ENCODE data around the gene POLR1H.

The POLR1H gene

DNA sequence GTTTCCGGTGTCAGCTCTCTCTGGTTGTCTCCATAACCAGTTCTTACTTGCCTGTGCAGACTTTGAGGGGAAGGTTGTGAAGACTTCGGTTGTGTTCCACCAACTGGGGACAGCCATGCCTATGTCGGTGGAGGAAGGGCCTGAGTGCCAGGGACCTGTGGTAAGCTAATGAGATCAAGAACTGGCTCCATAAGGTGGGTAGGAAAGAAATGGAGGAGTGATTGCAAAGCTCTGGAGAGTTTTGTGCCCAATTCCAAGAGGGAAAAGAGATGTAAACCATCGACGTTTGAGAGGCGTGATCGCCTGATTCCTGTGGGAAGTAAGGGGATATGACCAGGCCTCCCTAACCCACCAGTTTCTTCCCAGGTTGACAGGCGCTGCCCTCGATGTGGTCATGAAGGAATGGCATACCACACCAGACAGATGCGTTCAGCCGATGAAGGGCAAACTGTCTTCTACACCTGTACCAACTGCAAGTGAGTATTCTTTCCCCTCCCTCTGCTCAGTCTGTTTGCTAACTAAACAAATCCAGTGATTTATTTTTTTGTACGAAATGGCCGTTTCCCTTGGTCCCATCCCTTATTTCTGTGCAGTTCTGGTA, 893 bp downstream of the POLR1H start:
- no peak for FAIRE-seq
- no peak for DNase-seq (ENCODE audit: insufficient read length, low spot score)

DNA sequence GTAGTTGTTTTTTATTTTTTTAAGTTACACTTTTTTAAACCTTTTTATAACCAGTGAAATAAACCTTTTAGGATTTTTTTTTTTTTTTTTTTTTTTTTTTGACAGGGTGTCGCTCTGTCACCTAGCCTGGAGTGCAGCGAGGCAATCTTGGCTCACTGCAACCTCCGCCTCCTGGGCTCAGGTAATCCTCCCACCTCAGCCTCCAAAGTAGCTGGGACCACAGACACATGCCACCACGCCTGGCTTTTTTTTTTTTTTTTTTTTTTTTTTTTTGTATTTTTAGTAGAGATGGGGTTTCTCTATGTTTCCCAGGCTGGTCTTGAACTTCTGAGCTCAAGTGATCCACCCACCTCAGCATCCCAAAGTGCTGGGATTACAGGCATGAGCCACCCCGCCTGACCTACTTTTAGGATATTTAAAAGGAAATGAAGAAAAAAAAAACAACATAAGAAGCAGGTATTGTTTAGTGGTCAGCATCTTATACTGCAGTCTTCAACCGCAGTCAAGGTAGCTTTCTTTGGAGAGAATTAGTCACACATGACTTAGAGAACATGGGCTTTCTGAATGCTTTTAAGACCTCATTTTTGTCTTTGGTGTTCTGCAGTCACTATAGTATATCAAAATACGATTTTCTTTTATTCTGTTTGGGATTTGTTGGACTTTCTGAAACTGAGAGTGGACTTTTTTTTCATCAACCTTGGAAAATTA, 1.6 kb downstream of the POLR1H start:
- no peak for DNase-seq (ENCODE audit: insufficient read length, low spot score)
- no peak for FAIRE-seq

DNA sequence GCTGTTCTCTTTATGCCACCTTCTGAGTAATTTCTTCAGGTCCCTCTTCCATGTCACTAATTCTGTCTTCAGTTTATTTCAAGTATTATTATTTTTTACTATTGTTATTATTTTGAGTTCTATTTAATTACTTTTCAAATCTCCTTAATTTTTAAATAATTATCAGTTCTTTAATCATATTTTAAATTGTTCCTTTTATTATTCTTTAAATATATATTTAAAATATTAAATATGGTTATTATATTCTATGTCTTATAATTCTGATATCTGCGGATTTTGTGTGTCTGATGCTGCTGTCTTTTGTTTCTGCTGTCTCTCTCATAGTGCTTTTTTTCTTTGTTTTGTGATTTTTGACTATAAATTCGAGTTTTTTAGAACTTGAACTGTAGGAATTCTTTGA, 2.2 kb downstream of the POLR1H start:
- FAIRE-seq, result no peak
- DNase-seq (ENCODE audit: insufficient read length, low spot score), result no peak

- DNase-seq (ENCODE audit: insufficient read length, low spot score), result no peak
- FAIRE-seq, result no peak
Measured at GRCh38 chr6:30066082-30066481, 5.0 kb downstream of the POLR1H start.

GRCh38 chr6:30066577-30067459, 5.8 kb downstream of the POLR1H start, which contains the start of gene PPP1R11:
Gene PPP1R11, plus strand, starts transcription at chr6:30067198. Its CDS starts 213 bp downstream, at chr6:30067411.
- DNase-seq (ENCODE audit: insufficient read length, low spot score) (peak; percentile 96), FAIRE-seq (peak; percentile 95)

DNA sequence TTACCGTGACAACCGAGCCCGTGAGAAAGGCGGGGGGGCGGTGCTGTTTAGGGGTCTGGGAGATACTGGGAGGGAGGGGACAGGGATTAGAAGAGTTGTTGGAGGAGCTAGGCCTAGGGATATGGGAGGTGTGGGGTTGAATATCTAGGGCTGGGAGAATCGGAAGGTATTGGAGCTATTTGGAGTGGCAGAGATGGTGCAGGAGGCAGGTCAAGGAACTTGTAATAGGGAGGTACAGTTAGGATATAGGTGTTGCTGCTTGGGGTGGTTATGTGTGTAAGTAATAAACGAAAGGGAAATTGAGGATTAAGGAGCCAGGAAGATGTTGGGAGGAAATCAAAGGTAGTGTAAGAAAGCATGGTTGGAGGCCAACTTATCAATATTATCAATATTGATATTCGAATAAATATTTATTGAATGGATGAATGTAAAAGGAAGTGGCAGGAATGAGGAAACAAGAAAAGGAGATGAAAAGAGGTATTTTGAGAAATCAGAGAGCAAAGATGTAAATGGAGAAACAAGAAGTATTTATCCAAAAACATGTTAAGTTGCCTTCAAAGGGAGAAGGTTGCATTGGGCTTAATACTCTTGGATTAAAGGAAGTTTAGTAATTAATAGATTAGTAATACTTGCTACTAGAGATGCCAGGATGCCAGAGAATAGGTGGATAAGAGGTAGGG, 6.5 kb downstream of the POLR1H start:
- no peak for FAIRE-seq
- DNase-seq (ENCODE audit: insufficient read length, low spot score), result no peak

GRCh38 chr6:30071081-30071818, 10.2 kb downstream of the POLR1H start:
- no peak for FAIRE-seq
- no peak for DNase-seq (ENCODE audit: insufficient read length, low spot score)

DNA sequence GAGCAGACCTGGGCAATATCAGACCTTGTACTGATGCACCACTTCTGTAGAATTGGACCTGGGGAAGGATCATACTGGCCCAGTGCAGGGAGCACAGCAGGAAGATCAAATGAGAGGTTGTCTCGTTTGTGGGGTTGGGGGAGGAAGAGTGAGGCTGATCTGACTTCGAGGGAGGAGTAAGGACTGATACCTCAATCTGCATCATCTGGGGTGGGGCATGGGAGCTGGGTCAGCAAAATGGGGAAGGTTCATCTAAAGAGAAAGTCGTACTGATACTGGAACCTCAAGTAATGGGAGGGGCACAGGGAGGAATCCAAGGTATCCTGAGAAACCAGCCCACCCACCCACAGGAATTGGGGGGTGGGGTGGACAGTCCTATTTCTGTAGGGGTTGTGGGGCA, 10.8 kb downstream of the POLR1H start:
- DNase-seq (ENCODE audit: insufficient read length, low spot score), result no peak
- no peak for FAIRE-seq

DNA sequence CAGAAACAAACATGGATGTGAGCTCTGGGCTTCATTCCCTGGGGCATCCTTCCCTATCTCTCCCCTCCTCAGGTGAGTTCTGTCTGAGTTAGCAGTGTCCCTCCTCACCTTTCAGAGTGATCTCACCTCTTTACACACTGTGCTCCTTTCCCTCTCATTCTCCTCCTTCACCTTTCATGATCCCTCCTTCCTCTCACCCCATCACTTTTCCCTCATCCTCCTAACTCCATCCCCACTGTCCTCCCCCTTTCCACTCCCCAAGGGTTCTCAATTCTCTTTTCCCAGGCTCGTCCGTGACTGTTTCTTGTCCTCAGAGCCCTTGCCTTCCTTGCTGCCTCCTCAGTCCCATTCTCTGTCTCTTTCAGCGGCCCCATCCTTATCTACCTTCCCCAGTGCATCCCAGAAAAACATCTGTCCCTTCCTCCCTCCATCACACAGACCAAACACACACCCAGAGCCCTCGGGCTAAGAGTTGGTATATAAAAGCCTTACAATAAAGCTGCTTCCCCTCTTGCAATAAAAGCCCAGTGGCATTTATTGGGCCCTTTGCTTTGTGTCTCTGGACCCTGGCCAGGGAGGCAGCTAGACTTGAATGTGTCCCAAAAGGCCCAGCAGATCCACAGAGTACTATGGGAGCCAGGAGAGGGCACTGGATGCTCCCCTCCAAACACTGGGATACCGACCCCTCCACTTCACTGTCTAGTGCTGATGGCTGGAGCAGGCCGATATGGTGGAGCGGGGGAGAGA, 12.6 kb downstream of the POLR1H start:
- no peak for FAIRE-seq
- no peak for DNase-seq (ENCODE audit: insufficient read length, low spot score)

DNA sequence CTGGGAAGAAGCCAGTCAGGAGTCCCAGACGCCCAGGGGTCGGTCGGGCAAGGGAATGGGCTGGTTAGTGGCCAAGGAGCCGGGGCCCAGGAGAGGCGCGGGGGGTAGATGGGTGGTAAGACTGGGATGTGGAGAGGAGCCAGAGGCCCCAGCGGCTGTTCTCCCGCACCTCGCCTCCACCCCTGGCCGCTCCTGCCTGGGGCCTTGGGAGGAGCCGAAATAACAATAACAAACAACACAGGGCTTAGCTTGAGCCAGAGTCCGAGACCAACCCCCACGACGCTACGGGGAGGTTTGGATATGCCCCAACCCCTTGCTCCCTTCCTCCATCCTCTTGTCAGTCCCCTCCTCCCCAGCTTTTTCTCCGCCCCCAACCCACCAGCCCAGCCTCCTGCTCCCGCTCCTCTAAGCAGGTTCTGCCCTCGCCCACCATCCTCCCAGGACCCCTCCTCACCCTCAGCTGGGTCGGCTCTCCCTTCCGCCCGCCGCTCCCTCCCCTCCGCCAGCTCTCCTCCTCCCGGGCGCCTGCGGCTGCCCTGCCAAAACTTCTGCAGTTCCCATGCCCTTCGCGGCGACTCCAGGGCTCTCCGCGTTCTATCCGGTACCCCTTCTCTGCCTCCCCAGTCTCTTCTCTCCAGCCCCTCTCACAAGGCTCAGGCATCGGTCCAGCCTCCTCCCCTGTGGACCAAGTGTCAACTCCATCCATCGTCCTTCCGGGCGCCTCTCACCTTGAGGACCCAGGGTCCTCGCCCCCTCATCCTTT, 13.4 kb downstream of the POLR1H start:
- DNase-seq (ENCODE audit: insufficient read length, low spot score), result no peak
- FAIRE-seq, result no peak

- FAIRE-seq (no peak), DNase-seq (ENCODE audit: insufficient read length, low spot score) (no peak)
Measured at GRCh38 chr6:30075094-30075789, 14.2 kb downstream of the POLR1H start, which contains the start of gene RNF39. Gene RNF39, minus strand, starts transcription at chr6:30075769. Its CDS starts 184 bp downstream, at chr6:30075585.

DNA sequence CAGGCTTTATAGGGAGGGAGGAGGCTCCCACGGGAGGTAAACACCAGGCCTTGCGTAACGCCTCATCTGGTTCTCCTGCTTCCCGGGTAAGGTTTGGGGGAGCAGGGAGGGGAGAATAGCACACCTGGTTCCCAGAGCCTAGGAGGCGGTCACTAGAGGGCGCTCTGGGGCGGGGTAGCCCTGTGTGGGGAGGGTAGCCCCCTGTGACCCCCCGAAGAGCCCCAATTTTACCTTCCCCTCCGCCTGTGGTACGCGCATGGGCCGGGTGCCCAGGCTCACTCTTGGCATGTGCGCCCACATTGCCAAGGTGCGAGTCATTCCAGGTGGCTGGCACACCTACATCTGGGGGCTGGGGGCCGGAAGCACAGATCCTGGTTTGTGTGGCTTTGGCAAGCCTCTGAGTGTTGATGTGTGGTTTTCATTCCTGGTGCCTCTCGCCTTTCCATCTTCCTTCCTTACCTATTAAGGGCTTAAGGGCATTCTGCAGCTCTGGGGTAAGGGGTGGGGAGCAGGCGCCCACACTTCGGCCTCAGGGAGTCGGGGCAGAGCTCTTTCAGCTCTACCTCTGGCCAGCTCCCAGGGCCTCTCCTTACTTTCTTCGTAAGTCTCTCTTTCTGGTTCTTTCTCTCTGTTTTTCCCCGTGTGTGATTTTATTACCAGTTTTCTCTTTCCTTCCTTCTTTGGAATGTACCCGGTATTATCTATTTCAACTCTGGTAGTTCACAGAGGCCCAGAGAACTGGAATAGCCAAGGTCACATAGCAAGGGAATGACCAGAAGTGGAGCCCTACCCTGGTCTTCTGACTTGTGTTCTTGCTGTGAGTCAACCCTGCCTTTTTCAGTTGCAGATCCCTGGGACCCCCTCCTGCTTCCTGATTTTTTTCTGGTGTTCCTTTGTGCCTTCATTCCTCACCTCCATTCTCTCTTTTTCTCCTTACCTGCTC, 15.0 kb downstream of the POLR1H start:
- DNase-seq (ENCODE audit: insufficient read length, low spot score) (no peak), FAIRE-seq (no peak)

GRCh38 chr6:30077218-30077617, 16.2 kb downstream of the POLR1H start:
- DNase-seq (ENCODE audit: insufficient read length, low spot score), result no peak
- FAIRE-seq, result no peak

- FAIRE-seq (no peak), DNase-seq (ENCODE audit: insufficient read length, low spot score) (no peak)
Measured at GRCh38 chr6:30087876-30088275, 26.8 kb downstream of the POLR1H start.

GRCh38 chr6:30091577-30092381, 30.7 kb downstream of the POLR1H start:
- no peak for FAIRE-seq
- DNase-seq (ENCODE audit: insufficient read length, low spot score), result no peak

GRCh38 chr6:30092852-30093543, 31.9 kb downstream of the POLR1H start:
- FAIRE-seq (no peak), DNase-seq (ENCODE audit: insufficient read length, low spot score) (no peak)

Data from HTR-8/SVneo (cell line).